ENCODE results near the gene RXFP3.
"Not testable (repeated sequence)": the region's sequence is repeated elsewhere in the genome, so short reads cannot be mapped to it uniquely, and the experiment has no call there.

RXFP3 gene

GRCh38 chr5:33892620-33893137, 43.5 kb upstream of the RXFP3 start:
- peak; percentile 99 for DNase-seq (ENCODE audit: low read depth)
- peak; percentile 20; the same call in 1 of the 2 replicates for TF ChIP-seq CTCF (conservative IDR thresholded peaks at IDR 0.05; ENCODE audit: low read length)
- H3K4me3 ChIP-seq (ENCODE audit: low read length): peak overlapping the region; percentile 71

- no peak overlapping the region for H3K4me3 ChIP-seq (ENCODE audit: low read length)
- TF ChIP-seq CTCF (conservative IDR thresholded peaks at IDR 0.05; ENCODE audit: low read length): no peak
- DNase-seq (ENCODE audit: low read depth): peak; percentile 44
These were observed 41.6 kb upstream of the RXFP3 start for GRCh38 chr5:33894566-33894965.

- no peak for TF ChIP-seq CTCF (conservative IDR thresholded peaks at IDR 0.05; ENCODE audit: low read length)
- peak; percentile 73 for DNase-seq (ENCODE audit: low read depth)
- H3K4me3 ChIP-seq (ENCODE audit: low read length): no peak overlapping the region
These were observed 35.0 kb upstream of the RXFP3 start for GRCh38 chr5:33901156-33901555.

GRCh38 chr5:33903118-33903517, 33.1 kb upstream of the RXFP3 start:
- DNase-seq (ENCODE audit: low read depth): no peak
- no peak for TF ChIP-seq CTCF (conservative IDR thresholded peaks at IDR 0.05; ENCODE audit: low read length)
- H3K4me3 ChIP-seq (ENCODE audit: low read length): no peak overlapping the region

- no peak overlapping the region for H3K4me3 ChIP-seq (ENCODE audit: low read length)
- no peak for TF ChIP-seq CTCF (conservative IDR thresholded peaks at IDR 0.05; ENCODE audit: low read length)
- DNase-seq (ENCODE audit: low read depth): no peak
These were observed 30.8 kb upstream of the RXFP3 start for GRCh38 chr5:33905381-33905780.

GRCh38 chr5:33906248-33906647, 29.9 kb upstream of the RXFP3 start:
- not testable (repeated sequence) for H3K4me3 ChIP-seq (ENCODE audit: low read length); DNase-seq (ENCODE audit: low read depth)

GRCh38 chr5:33914844-33915243, 21.3 kb upstream of the RXFP3 start:
- DNase-seq (ENCODE audit: low read depth); H3K4me3 ChIP-seq (ENCODE audit: low read length): not testable (repeated sequence)

GRCh38 chr5:33921002-33921401, 15.2 kb upstream of the RXFP3 start:
- H3K4me3 ChIP-seq (ENCODE audit: low read length): no peak overlapping the region
- no peak for DNase-seq (ENCODE audit: low read depth)
- no peak for TF ChIP-seq CTCF (conservative IDR thresholded peaks at IDR 0.05; ENCODE audit: low read length)
